Mesothelial cell of epicardium (in vitro differentiated cells): Measurements from ENCODE around the gene ZFAND2B. TPM values are rescaled to one million over a fixed set of nuclear protein-coding genes. Genes with fewer than 3 reads are reported as not detected.

Source experiments
- DNase-seq, 2 experiments: peaks; one replicate each; pipeline ENCODE4 v3.0.0; 2021; ENCODE audit warnings: low spot score in 2 of 2; ENCODE audit not compliant: unreplicated experiment in 2 of 2
- H3K27ac Mint-ChIP-seq: 2 replicates; pipeline ENCODE4 v1.8.0; 2021; ENCODE audit warnings: mixed read lengths
- H3K27me3 Mint-ChIP-seq: 2 replicates; pipeline ENCODE4 v1.8.0; 2021; ENCODE audit warnings: low read depth, mixed read lengths
- H3K36me3 Mint-ChIP-seq: 2 replicates; pipeline ENCODE4 v1.8.0; 2021; ENCODE audit warnings: mixed read lengths
- H3K4me1 Mint-ChIP-seq: 2 replicates; pipeline ENCODE4 v1.8.0; 2021; ENCODE audit warnings: mixed read lengths
- H3K4me3 Mint-ChIP-seq: 2 replicates; pipeline ENCODE4 v1.8.0; 2021; ENCODE audit warnings: mild to moderate bottlenecking, moderate library complexity, mixed read lengths
- H3K9me3 Mint-ChIP-seq: 2 replicates; pipeline ENCODE4 v1.8.0; 2021; ENCODE audit warnings: mixed read lengths
- total RNA-seq: library from RNA; stranded (reverse); gene quantifications from 3 replicates; pipeline ENCODE4 v1.2.1, GENCODE V29; 2021
- TF ChIP-seq, protein P1 (sequence below): fragments of 200-600 bp; sonication (generic); IDR thresholded peaks from one replicate; pipeline ENCODE4 v1.5.0; 2021; ENCODE audit warnings: antibody characterized with exemption; ENCODE audit not compliant: unreplicated experiment

ZFAND2B gene
- total RNA-seq, 1 donor from 2014 or later: 29.2 TPM

DNA sequence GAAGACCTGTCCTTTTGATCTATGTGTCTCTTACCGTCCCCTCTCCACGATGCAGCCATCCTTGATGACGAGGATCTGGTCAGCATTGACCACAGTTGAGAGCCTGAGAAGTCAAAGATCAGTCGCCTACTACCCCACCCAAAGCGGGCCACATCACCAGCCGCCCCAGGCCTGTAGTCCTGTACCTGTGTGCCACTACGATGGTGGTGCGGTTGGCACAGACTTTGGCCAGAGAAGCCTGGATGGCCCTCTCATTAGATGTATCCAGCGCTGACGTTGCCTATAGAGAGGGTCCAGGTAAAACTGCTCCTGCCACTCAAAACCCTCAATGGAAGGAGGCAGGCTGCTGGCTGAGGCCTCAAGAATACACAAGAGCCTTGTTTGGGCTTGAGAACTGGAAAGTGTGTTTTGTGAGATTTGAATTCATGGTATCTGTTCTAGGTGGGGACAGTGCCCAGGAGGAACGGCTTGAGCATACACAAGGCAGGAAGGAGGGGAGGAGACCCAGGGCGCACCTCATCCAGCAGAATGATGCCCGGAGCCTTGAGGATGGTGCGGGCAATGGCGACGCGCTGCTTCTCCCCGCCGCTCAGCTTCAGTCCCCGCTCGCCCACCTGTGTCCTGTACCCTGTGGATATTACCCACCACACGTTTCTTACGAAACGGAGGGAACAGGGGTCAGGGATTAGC, 3.8 kb downstream of the ZFAND2B start:
- H3K27ac Mint-ChIP-seq: no peak overlapping the region
- DNase-seq: no peak
- no peak overlapping the region for H3K4me3 Mint-ChIP-seq
- no peaks in the 10 kb centered on the region for H3K27me3 Mint-ChIP-seq
- H3K36me3 Mint-ChIP-seq: peaks cover 16% of the 10 kb centered on the region
- H3K4me1 Mint-ChIP-seq: peaks cover 18% of the 10 kb centered on the region
- TF ChIP-seq, protein P1, sequence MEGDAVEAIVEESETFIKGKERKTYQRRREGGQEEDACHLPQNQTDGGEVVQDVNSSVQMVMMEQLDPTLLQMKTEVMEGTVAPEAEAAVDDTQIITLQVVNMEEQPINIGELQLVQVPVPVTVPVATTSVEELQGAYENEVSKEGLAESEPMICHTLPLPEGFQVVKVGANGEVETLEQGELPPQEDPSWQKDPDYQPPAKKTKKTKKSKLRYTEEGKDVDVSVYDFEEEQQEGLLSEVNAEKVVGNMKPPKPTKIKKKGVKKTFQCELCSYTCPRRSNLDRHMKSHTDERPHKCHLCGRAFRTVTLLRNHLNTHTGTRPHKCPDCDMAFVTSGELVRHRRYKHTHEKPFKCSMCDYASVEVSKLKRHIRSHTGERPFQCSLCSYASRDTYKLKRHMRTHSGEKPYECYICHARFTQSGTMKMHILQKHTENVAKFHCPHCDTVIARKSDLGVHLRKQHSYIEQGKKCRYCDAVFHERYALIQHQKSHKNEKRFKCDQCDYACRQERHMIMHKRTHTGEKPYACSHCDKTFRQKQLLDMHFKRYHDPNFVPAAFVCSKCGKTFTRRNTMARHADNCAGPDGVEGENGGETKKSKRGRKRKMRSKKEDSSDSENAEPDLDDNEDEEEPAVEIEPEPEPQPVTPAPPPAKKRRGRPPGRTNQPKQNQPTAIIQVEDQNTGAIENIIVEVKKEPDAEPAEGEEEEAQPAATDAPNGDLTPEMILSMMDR: no peak
- no peaks in the 10 kb centered on the region for H3K9me3 Mint-ChIP-seq

DNA sequence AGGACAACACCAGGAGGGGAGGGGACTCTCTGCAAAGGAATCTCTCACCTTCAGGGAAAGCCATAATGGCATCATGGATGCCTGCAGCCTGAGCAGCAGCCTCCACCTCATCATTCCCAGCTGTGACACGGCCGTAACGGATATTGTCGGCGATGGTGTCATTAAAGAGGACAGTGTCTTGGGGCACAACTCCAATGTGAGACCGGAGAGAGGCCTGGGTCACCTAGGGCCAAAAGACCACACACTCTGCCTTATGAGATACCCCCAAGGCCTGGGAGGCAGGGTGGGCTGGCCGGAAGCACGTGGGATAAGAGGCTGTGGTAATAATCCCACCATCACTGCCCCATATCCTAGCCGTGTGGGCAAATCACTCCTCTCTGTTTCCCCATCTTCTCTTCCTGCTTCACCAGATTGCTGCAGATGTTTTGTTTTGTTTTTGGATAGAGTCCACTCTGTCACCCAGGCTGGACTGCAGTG, 4.3 kb downstream of the ZFAND2B start:
- H3K4me3 Mint-ChIP-seq: no peak overlapping the region
- peaks cover 18% of the 10 kb centered on the region for H3K4me1 Mint-ChIP-seq
- H3K27me3 Mint-ChIP-seq: no peaks in the 10 kb centered on the region
- no peak overlapping the region for H3K27ac Mint-ChIP-seq
- no peaks in the 10 kb centered on the region for H3K9me3 Mint-ChIP-seq
- H3K36me3 Mint-ChIP-seq: peaks cover 16% of the 10 kb centered on the region
- TF ChIP-seq, protein P1: no peak
- no peak for DNase-seq

DNA sequence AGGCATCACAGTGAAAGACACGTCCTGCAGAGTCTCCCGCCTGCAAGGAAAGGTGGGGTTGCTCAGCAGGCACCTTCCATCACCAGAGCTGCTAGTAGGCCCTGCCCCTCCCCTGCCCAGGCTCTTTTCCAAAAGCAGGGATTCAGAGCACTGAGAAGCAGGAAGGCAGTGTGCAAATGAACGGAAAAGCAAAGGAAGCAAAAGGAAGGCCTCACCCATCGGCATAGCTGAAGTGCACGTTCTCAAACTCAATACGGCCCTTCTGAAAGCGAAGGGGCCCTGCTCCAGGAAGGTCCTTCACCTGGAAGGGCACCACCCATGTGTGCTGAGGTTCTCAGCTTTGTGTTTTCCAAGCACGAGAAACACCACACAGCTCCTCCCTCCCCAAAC, 6.4 kb downstream of the ZFAND2B start:
- Mint-ChIP-seq H3K36me3 (peaks cover 16% of the 10 kb centered on the region), H3K4me3 (no peak overlapping the region), H3K27ac (no peak overlapping the region), H3K9me3 (no peaks in the 10 kb centered on the region), H3K4me1 (peaks cover 16% of the 10 kb centered on the region), H3K27me3 (no peaks in the 10 kb centered on the region)
- DNase-seq: no peak
- TF ChIP-seq, protein P1: no peak

DNA sequence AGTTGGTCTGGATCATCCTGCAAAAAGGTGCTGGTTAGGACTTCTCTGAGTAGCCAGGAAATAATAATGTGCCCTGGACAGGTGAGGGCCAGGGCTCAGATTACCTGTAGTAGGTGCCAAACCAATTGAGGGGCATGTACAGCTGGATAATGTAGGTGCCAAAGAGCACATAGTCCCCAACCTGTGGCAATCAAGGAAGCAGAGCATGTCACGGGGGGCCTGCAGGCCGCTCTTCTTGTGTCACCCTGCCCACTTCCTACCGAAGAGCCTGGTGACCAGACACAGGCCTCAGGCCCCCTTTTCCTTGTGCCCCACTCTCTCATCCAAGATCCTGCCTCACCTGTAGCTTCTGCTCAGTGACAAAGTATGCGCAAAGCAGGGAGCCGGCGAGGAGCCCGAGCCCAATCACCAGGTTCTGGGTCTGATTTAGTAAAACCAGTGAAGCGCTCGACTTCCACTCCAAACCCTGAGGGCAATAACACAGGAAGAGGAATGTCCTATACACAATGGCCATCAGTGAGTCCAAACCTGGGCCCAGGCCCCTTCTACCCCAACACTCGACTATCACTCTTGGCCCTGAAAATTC, 7.0 kb downstream of the ZFAND2B start:
- TF ChIP-seq, protein P1: no peak
- Mint-ChIP-seq H3K27me3 (no peaks in the 10 kb centered on the region), H3K4me3 (no peak overlapping the region), H3K27ac (no peak overlapping the region), H3K36me3 (peaks cover 16% of the 10 kb centered on the region), H3K4me1 (peaks cover 13% of the 10 kb centered on the region), H3K9me3 (no peaks in the 10 kb centered on the region)
- DNase-seq: no peak

DNA sequence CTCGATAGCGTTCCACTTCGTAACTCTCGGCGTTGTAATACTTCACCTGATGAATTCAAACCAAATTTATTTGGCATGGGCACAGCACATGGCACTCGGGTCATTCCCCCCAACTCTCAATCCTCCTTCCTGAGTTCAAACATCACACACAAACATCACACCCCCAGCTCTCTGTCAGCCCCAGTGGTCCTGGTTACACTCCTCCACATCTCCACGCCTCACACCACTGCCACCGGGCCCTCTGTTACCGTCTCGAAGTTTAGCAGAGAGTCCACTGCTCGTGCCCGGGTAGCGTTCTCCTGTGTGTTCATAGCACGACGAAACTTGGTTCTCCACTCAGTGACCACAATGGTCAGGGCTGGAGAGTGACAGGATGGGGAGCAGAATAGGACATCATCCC, 7.6 kb downstream of the ZFAND2B start:
- Mint-ChIP-seq H3K27me3 (no peaks in the 10 kb centered on the region), H3K9me3 (no peaks in the 10 kb centered on the region), H3K27ac (no peak overlapping the region), H3K4me3 (no peak overlapping the region), H3K4me1 (peaks cover 17% of the 10 kb centered on the region), H3K36me3 (peaks cover 16% of the 10 kb centered on the region)
- no peak for DNase-seq
- TF ChIP-seq, protein P1: no peak
